ENCODE data around the gene SH3BP5L.

Gene SH3BP5L

GRCh38 chr1:248817065-248817464, 8.7 kb downstream of the SH3BP5L start:
- DNase-seq (ENCODE audit: low spot score), result peak; percentile 14
- TF ChIP-seq, protein P1, sequence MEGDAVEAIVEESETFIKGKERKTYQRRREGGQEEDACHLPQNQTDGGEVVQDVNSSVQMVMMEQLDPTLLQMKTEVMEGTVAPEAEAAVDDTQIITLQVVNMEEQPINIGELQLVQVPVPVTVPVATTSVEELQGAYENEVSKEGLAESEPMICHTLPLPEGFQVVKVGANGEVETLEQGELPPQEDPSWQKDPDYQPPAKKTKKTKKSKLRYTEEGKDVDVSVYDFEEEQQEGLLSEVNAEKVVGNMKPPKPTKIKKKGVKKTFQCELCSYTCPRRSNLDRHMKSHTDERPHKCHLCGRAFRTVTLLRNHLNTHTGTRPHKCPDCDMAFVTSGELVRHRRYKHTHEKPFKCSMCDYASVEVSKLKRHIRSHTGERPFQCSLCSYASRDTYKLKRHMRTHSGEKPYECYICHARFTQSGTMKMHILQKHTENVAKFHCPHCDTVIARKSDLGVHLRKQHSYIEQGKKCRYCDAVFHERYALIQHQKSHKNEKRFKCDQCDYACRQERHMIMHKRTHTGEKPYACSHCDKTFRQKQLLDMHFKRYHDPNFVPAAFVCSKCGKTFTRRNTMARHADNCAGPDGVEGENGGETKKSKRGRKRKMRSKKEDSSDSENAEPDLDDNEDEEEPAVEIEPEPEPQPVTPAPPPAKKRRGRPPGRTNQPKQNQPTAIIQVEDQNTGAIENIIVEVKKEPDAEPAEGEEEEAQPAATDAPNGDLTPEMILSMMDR (IDR thresholded peaks at IDR 0.05; ENCODE audit: extremely low read depth, insufficient read depth, missing control alignments), result no peak
- in situ Hi-C loops (cut with MboI; ENCODE audit: low pct_unique_long_range_greater_than_20kb, low sequenced_read_pairs, unreplicated experiment), result no loop called here

DNA sequence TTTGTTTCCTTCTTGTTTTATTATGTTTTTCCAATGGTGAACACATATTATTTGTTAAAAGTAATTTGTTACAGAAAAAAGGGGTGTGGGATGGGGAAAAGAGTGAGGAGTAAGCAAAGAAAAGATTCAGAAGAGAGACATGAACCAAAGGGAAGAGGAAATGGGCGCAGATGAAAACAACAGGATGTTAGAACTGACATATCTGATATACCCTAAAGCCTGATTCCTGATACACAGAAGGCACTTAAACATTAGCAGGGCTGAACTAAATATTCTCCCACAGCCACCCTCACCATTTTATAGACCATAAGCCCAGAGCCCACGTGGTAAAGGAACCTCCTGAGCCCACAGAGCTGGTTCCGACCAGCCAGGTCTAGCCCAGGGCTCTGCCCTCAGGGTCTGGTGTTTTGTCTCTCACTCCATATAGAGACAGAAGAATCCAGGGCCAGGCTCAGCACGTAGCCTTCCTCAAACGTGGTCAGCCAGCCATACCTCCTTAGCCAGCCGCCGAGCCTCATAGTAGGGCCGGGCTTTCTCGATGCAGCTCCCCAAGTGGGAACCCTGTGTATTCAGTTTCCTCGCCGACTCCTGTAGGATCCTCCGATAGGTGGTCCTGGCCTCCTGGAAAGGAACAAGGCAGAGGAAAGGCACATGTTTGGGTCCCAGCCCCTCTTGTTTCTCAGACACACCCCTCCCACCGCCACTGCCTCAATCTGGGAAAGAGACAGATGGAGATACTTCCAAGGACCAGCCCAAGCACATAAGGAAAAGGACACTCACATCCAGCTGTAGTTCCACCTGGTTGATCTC, 9.5 kb downstream of the SH3BP5L start:
- TF ChIP-seq, protein P1 (IDR thresholded peaks at IDR 0.05; ENCODE audit: extremely low read depth, insufficient read depth, missing control alignments), result no peak
- no peak for DNase-seq (ENCODE audit: low spot score)
- in situ Hi-C loops (cut with MboI; ENCODE audit: low pct_unique_long_range_greater_than_20kb, low sequenced_read_pairs, unreplicated experiment), result no loop called here

DNA sequence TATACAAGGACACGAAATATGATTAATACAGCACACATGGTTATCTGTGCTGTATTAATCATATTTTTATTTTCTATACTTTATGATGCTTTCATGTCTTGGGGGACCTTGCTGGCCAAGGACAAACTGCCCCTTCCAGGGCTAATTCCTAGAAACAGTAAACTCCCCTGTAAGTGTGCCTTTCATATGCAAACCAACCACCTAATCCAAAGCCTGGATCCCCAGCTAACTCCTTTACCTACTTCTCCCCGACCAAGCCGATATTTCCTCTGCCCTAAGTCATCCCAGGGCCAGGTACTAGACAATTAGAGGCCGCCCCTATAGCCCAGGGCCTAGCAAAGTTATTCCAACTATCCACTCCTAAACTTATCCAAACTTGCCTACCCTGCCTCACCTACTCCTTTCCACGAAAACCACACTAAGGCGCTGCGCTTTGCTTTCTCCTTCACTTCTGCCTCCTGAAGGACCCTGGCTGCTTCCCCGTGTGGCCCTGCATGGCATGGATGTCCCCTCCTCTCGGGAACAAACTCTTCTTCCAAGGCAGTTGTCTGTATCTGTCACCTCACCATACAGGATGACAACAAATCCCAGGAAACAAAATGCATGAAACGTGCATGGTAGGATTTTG, 10.2 kb downstream of the SH3BP5L start:
- DNase-seq (ENCODE audit: low spot score), result no peak
- in situ Hi-C loops (cut with MboI; ENCODE audit: low pct_unique_long_range_greater_than_20kb, low sequenced_read_pairs, unreplicated experiment), result no loop called here
- TF ChIP-seq, protein P1 (IDR thresholded peaks at IDR 0.05; ENCODE audit: extremely low read depth, insufficient read depth, missing control alignments), result no peak

- DNase-seq (ENCODE audit: low spot score), result no peak
- TF ChIP-seq, protein P1 (IDR thresholded peaks at IDR 0.05; ENCODE audit: extremely low read depth, insufficient read depth, missing control alignments), result no peak
- in situ Hi-C loops (cut with MboI; ENCODE audit: low pct_unique_long_range_greater_than_20kb, low sequenced_read_pairs, unreplicated experiment), result no loop called here
Measured at GRCh38 chr1:248814351-248814750, 11.4 kb downstream of the SH3BP5L start.

DNA sequence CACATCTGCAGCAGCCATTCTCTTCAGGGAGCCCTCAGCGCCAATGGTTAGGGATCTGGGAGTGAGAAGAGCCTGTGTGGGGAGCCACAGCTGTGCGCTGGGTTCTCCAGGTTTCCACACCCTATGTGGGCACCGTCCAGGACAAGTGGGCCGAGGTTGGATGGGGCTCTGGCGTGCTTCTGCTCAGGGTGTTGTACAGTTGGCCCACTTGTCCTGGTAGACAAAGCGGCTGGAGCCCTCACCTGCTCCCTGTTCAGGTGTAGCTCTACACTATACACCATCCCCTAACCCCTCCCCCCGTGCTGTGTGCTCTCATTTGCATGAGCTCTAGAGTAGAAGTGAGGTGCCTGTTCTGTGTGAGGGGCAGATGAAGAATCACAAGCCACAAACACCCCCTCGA, 12.2 kb downstream of the SH3BP5L start:
- DNase-seq (ENCODE audit: low spot score), result no peak
- in situ Hi-C loops (cut with MboI; ENCODE audit: low pct_unique_long_range_greater_than_20kb, low sequenced_read_pairs, unreplicated experiment), result no loop called here
- TF ChIP-seq, protein P1 (IDR thresholded peaks at IDR 0.05; ENCODE audit: extremely low read depth, insufficient read depth, missing control alignments), result no peak

DNA sequence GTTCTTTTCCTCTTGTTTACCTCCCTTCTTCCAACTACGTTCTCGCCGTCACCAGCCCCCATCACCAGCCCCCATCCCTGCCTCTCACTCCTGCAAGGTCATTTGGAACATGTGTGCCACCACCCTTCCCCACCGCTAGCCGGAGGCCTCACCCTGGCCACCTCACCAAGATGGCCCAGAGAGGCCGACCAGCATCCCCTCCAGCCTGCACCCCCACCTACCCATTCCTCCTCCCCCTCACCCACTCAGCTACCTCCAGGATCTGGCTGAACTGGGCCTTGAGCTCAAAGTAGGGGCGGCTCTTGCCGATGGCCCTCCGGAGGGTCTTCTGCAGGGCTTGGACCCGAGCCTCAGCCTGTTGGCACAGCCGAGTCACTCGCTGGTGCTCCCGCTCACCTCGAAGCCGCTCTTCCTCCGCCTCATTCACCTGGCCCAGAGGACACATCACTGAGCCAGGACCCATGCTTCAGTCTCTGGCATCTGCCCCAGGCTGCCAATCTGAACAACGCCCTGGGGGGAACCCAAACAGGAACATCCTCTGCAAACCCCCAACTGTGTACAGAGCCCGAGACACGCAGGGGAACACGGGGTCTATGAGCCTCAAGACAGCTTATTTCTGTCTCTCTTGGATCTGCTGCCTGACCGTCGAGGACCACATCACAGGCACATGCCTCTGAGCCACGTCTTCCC, 12.8 kb downstream of the SH3BP5L start:
- TF ChIP-seq, protein P1 (IDR thresholded peaks at IDR 0.05; ENCODE audit: extremely low read depth, insufficient read depth, missing control alignments), result no peak
- DNase-seq (ENCODE audit: low spot score), result no peak
- in situ Hi-C loops (cut with MboI; ENCODE audit: low pct_unique_long_range_greater_than_20kb, low sequenced_read_pairs, unreplicated experiment), result no loop called here
